Lung (tissue), 12 donors: ENCODE measurements around the gene USP21. TPM values are rescaled to one million over a fixed set of nuclear protein-coding genes. Genes with fewer than 3 reads are reported as not detected.
A peak's percentile ranks its signal among the peaks of the same experiment; 100 is the strongest.

Experiments used
- ATAC-seq: fragments of 200-7000 bp; cut with Tn5 transposase; one replicate; pipeline ENCODE4 v1.9.1; 2020; ENCODE audit warnings: moderate number of reproducible peaks; ENCODE audit not compliant: insufficient read depth, low FRiP score
- DNase-seq, 3 donors: peaks; one replicate each; pipeline ENCODE4 v3.0.0-alpha.2; 2013 to 2017
- H3K27ac ChIP-seq, 2 donors: one replicate each; pipeline ENCODE4 v1.5.1; 2013; ENCODE audit warnings: mild to moderate bottlenecking in 2 of 2, moderate library complexity in 2 of 2, control low read depth in 1 of 2, inconsistent platforms in 1 of 2, low read depth in 1 of 2, low read length in 1 of 2
- H3K27me3 ChIP-seq, 3 donors: one replicate each; pipeline ENCODE4 v1.5.1; 2013; ENCODE audit warnings: low read length in 2 of 3; ENCODE audit not compliant: control insufficient read depth in 3 of 3, insufficient read depth in 3 of 3
- H3K36me3 ChIP-seq, 4 donors: one replicate each; pipeline ENCODE4 v1.5.1; 2013; ENCODE audit warnings: low read length in 4 of 4, mild to moderate bottlenecking in 1 of 4, moderate library complexity in 1 of 4; ENCODE audit not compliant: control insufficient read depth in 4 of 4, insufficient read depth in 4 of 4
- H3K4me1 ChIP-seq, 5 donors: one replicate each; pipeline ENCODE4 v1.5.1; 2013; ENCODE audit warnings: low read length in 5 of 5, mild to moderate bottlenecking in 2 of 5, moderate library complexity in 1 of 5; ENCODE audit not compliant: control insufficient read depth in 5 of 5, insufficient read depth in 5 of 5
- H3K4me3 ChIP-seq: one replicate; pipeline ENCODE4 v1.5.1; 2013; ENCODE audit warnings: mild to moderate bottlenecking, control low read depth, moderate library complexity
- H3K9ac ChIP-seq, 2 donors: one replicate each; pipeline ENCODE4 v1.5.1; 2013; ENCODE audit warnings: low read length in 2 of 2, control low read depth in 1 of 2; ENCODE audit not compliant: insufficient read depth in 1 of 2
- H3K9me3 ChIP-seq, 4 donors: one replicate each; pipeline ENCODE4 v1.5.1; 2013; ENCODE audit warnings: low read length in 3 of 4, mild to moderate bottlenecking in 1 of 4, moderate library complexity in 1 of 4; ENCODE audit not compliant: control insufficient read depth in 4 of 4, insufficient read depth in 3 of 4
- WGBS, 2 donors: extraction: QIAGEN DNeasy Blood & Tissue Kit; methylation state at CpG; one replicate each; pipeline ENCODE4 v1.1.7; 2013; 5-methylcytosine and 5-hydroxymethylcytosine counted together
- polyA plus RNA-seq, 2 donors: library from polyadenylated mRNA; stranded (reverse); fragments of 200-250 nt; gene quantifications; one replicate each; pipeline ENCODE4 v1.2.1, GENCODE V29; 2013
- total RNA-seq, 2 donors: library from RNA; depleted of rRNA in 1 of 2; stranded (reverse); fragments of >200 nt in 1 of 2; gene quantifications; one replicate each; pipeline ENCODE4 v1.2.1, GENCODE V29; 2014 to 2021
- TF ChIP-seq, protein P1 (sequence below): IDR thresholded peaks from 2 replicates; pipeline ENCODE4 v1.5.1; 2012; ENCODE audit warnings: mild to moderate bottlenecking; ENCODE audit errors: control extremely low read depth, extremely low read depth
- donor health status: control.
- donor health status: control.
- donor health status: Bipolar disorder and iron deficiency.
- donor health status: healthy.
- donor health status: DM: yes; HTN: yes; CAD: no.

Gene USP21
- total and polyA plus RNA-seq, 4 donors = 18.2 to 28.6 (median 21.2) TPM

DNA sequence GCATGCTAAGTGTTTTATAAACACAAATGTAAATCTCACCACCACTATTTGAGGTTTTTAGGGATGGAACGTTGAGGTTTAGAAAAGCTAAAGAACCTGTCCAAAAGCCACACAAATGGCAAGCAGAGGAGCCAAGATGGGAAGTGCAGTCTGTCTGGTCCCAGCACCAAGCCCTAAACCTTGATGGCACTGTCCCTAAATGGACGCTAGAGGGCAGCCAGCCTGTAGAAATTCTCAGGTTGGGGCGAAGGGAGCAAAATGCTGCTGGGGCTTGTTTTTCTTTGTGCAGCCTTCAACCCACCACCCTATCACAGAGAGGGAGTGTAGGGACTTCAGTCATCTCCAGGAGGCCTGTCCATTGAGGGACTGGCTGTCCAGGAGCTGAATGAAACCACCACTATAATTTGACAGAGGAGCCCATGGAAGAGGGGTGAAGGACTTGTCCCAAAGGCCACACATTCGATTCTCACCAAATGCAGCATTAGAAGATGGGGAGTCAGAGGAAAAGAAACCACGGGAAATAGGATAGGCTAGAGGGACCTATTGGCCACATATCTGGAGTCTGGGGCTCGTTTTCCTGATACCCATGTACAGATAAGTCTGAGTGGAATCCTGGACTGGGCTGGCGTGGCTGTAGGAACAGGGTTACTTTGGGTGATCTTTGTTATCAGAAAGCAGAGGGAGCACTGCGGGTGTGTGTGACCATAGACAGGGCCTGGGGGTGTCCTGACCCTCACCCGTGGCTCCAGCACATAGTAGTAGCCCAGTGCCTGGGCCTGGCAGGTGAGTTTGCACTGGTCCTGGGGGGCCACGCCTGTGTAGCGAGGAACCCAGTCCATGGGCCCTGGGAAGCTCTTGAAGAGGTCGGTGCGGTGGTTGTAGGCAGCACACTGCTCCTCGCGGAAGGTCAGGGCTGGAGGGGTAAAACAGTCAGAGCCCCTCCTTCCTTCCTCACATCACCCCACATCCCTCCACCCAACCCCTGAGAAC, 33.5 kb downstream of the USP21 start:
- peaks cover 0 to 5% (median 0%) of the 10 kb centered on the region in 4 donors for H3K36me3 ChIP-seq
- no peaks in the 10 kb centered on the region for H3K9me3 ChIP-seq
- TF ChIP-seq, protein P1, sequence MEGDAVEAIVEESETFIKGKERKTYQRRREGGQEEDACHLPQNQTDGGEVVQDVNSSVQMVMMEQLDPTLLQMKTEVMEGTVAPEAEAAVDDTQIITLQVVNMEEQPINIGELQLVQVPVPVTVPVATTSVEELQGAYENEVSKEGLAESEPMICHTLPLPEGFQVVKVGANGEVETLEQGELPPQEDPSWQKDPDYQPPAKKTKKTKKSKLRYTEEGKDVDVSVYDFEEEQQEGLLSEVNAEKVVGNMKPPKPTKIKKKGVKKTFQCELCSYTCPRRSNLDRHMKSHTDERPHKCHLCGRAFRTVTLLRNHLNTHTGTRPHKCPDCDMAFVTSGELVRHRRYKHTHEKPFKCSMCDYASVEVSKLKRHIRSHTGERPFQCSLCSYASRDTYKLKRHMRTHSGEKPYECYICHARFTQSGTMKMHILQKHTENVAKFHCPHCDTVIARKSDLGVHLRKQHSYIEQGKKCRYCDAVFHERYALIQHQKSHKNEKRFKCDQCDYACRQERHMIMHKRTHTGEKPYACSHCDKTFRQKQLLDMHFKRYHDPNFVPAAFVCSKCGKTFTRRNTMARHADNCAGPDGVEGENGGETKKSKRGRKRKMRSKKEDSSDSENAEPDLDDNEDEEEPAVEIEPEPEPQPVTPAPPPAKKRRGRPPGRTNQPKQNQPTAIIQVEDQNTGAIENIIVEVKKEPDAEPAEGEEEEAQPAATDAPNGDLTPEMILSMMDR = peak; percentile 91
- H3K9ac ChIP-seq = no peak overlapping the region
- WGBS, 2 donors = 60 to 70% methylated on average over 15 of the region's 15 CpGs
- no peak overlapping the region for H3K4me3 ChIP-seq
- DNase-seq (peak; percentile 62 to 80 (median 78)), ATAC-seq (peak; percentile 79)
- H3K27ac ChIP-seq = no peak overlapping the region
- peaks cover 0 to 17% (median 7%) of the 10 kb centered on the region in 5 donors for H3K4me1 ChIP-seq
- H3K27me3 ChIP-seq = no peaks in the 10 kb centered on the region

DNA sequence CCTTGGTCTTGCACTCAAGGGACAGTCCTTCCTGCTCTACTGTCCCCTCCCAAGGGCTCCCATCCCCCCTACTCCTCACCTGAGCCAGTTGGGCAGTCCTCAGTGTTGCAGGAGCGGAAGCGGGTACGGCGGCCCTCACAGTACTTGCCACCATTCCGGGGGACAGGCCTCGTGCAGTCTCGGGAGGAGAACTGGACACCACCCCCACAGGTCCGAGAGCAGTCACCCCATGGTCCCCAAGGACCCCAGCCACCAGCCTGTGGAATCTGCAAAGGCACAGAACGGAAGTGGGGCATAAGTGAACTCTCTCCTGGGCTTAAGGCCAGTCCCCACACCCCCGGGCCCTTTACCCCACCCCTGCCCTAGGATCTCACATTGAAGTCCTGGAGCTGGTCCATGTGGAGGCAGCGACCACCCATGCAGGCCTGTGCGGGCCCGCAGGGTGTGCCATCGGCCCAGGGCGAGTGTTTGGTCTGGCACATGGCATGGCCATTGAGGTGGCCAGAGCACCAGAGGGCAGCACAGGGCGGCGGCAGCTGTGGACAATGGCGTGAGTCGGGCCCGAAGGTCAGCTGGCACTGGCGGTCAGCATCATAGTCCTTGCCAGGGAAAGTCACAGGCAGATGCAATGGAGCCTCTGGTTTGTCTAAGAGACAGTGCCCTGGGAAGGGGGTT, 34.4 kb downstream of the USP21 start:
- Histone ChIP-seq H3K4me3 (no peak overlapping the region), H3K36me3 (peaks cover 0 to 5% (median 0%) of the 10 kb centered on the region in 4 donors), H3K27me3 (no peaks in the 10 kb centered on the region), H3K9ac (no peak overlapping the region), H3K9me3 (no peaks in the 10 kb centered on the region), H3K27ac (no peak overlapping the region), H3K4me1 (peaks cover 0 to 26% (median 13%) of the 10 kb centered on the region in 5 donors)
- TF ChIP-seq, protein P1 = no peak
- 82 to 92% methylated on average over 21 of the region's 21 CpGs for WGBS, 2 donors
- no peak for ATAC-seq
- DNase-seq = no peak

GRCh38 chr1:161195171-161195570, 35.9 kb downstream of the USP21 start:
- Histone ChIP-seq H3K9me3 (no peaks in the 10 kb centered on the region), H3K4me3 (no peak overlapping the region), H3K4me1 (peaks cover 0 to 40% (median 23%) of the 10 kb centered on the region in 5 donors), H3K9ac (no peak overlapping the region), H3K27me3 (no peaks in the 10 kb centered on the region), H3K27ac (no peak overlapping the region), H3K36me3 (peaks cover 0 to 5% (median 0%) of the 10 kb centered on the region in 4 donors)
- TF ChIP-seq, protein P1 = no peak
- WGBS, 2 donors = 71 to 74% methylated on average over 4 of the region's 4 CpGs
- ATAC-seq = no peak
- DNase-seq = no peak
